SW480 (cell line): Measurements from ENCODE around the gene DOK1.

Experiments used
- DNase-seq: peaks from one replicate; pipeline ENCODE4 v3.0.0-alpha.2; 2016; ENCODE audit warnings: low spot score

The DOK1 gene

GRCh38 chr2:74571058-74571457 is 16.5 kb downstream of the DOK1 start:
- no peak for DNase-seq

GRCh38 chr2:74572178-74572925 is 17.8 kb downstream of the DOK1 start:
- DNase-seq, result no peak

- peak; percentile 55 for DNase-seq
These were observed 19.4 kb downstream of the DOK1 start for GRCh38 chr2:74573747-74574562.

- no peak for DNase-seq
These were observed 20.8 kb downstream of the DOK1 start for GRCh38 chr2:74575320-74575719.

- DNase-seq, result no peak
These were observed 21.8 kb downstream of the DOK1 start for GRCh38 chr2:74576211-74576862.

GRCh38 chr2:74576863-74577229 is 22.3 kb downstream of the DOK1 start:
- no peak for DNase-seq

GRCh38 chr2:74577448-74577847 is 22.9 kb downstream of the DOK1 start:
- no peak for DNase-seq

- no peak for DNase-seq
These were observed 23.9 kb downstream of the DOK1 start for GRCh38 chr2:74578408-74578807.

- DNase-seq, result no peak
These were observed 26.9 kb downstream of the DOK1 start for GRCh38 chr2:74581463-74581862.

- no peak for DNase-seq
These were observed 27.7 kb downstream of the DOK1 start for GRCh38 chr2:74582184-74582583.

GRCh38 chr2:74583504-74583903 is 29.0 kb downstream of the DOK1 start:
- peak; percentile 84 for DNase-seq

- DNase-seq, result no peak
These were observed 29.6 kb downstream of the DOK1 start for GRCh38 chr2:74584088-74584645.

GRCh38 chr2:74585406-74586185 is 31.1 kb downstream of the DOK1 start:
- DNase-seq, result no peak

GRCh38 chr2:74587664-74588277 is 33.3 kb downstream of the DOK1 start:
- peak; percentile 83 for DNase-seq

GRCh38 chr2:74588664-74589063 is 34.1 kb downstream of the DOK1 start:
- DNase-seq, result no peak

GRCh38 chr2:74593826-74594772 is 39.6 kb downstream of the DOK1 start:
- DNase-seq, result no peak

- DNase-seq, result no peak
These were observed 42.1 kb downstream of the DOK1 start for GRCh38 chr2:74596584-74596983.

GRCh38 chr2:74597410-74597809 is 42.9 kb downstream of the DOK1 start:
- no peak for DNase-seq

GRCh38 chr2:74599676-74600075 is 45.2 kb downstream of the DOK1 start:
- no peak for DNase-seq

- peak; percentile 59 for DNase-seq
These were observed 48.2 kb downstream of the DOK1 start for GRCh38 chr2:74602586-74603281.
